A549 treated with dexamethasone at 1 μM for 4 hours (cell line): ENCODE measurements around the gene ATXN8OS. TPM values are rescaled to one million over a fixed set of nuclear protein-coding genes. Genes with fewer than 3 reads are reported as not detected.

ENCODE experiments used
- total RNA-seq: library from RNA; stranded (reverse); fragments of 200-300 nt; extraction: Qiagen RNA extraction; gene quantifications from 5 replicates; pipeline ENCODE4 v1.2.3, GENCODE V29; 2022

The ATXN8OS gene
- total RNA-seq: not detected in 5 replicates

GRCh38 chr13:70107498-70108281 is at the start of gene ATXN8OS:
ATXN8OS (plus strand) TSS chr13:70107826.

DNA sequence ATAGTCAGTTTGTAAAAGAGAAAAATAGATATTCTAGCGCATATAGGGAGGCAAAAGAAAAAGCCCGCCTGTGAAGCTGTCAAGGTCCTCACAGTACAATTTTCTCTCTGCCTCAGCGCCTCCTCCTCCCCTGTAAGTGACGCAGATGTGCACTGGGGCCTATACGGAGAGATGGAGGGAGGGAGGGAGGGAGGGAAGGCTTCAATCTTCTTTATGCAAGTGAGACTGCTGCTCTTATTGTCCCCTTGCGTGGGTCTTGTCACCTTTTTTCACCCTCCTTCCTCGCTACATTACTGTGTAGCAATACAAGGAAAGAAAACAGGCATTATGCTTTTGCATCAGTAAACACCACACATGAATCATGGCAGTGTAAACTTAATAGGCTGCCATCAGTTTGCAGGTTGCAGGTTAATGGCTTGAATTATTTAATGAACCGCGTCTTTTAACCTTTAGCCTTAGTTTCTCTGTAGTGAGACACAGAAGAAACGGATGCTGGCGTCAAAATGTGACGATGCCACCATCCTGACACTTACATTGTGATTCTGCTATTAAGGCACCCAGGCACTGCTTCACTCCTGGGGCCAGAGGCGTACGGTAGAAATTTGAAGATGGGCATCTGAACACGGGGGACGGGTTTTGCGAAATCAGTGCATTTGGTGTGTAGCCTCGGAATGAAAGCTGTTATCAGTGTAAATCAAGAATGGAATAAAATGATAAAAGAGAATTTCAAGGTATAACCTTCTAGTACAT is 905 bp downstream of the ATXN8OS start, which contains the start of gene KLHL1:
Gene KLHL1 (minus strand): TSS at position 97 of the 750 bp plus-strand sequence. CDS start 753 bp downstream, outside the sequence.

Other genes with a start within 250 kb of the ATXN8OS start
- not detected in 5 replicates for gene KLHL1, start 626 bp downstream of the ATXN8OS start, total RNA-seq